A673 (cell line): ENCODE measurements around the gene B3GALT6. TPM values are rescaled to one million over a fixed set of nuclear protein-coding genes. Genes with fewer than 3 reads are reported as not detected.

ENCODE experiments used
- BruUV-seq: library from RNA; stranded (reverse); fragments of 400-500 nt; replicated peaks from 2 replicates; lab custom pipeline; 2021; lab: Mats Ljungman, UMichigan
- CTCF ChIA-PET: fragments of 300-600 bp; sonication (Branson Sonifier 250); formaldehyde crosslinking; loops from one replicate; lab custom pipeline; 2022; ENCODE audit warnings: antibody characterized with exemption; lab: Charles Lee
- POLR2A ChIA-PET: fragments of 300-600 bp; sonication (Branson Sonifier 250); formaldehyde crosslinking; loops from one replicate; lab custom pipeline; 2022; ENCODE audit warnings: antibody characterized with exemption; ENCODE audit not compliant: low non-redundant PET; lab: Charles Lee
- DNase-seq: peaks from one replicate; pipeline ENCODE4 v3.0.0-alpha.2; 2015; ENCODE audit warnings: low spot score
- H3K27ac ChIP-seq: fragments of 200-600 bp; sonication (generic); 2 replicates; pipeline ENCODE4 v1.5.1; 2016; ENCODE audit warnings: mixed run types, low read depth, mild to moderate bottlenecking, mixed read lengths, antibody characterized with exemption, low read length; ENCODE audit not compliant: poor library complexity, severe bottlenecking
- H3K27me3 ChIP-seq: fragments of 200-600 bp; sonication (generic); replicated peaks from 2 replicates; pipeline ENCODE4 v1.6.1; 2017; ENCODE audit warnings: mixed run types, low read depth, mild to moderate bottlenecking, mixed read lengths, antibody characterized with exemption, low read length; ENCODE audit not compliant: insufficient read depth, poor library complexity
- H3K36me3 ChIP-seq: fragments of 200-600 bp; sonication (generic); 2 replicates; pipeline ENCODE4 v1.6.1; 2016; ENCODE audit warnings: mixed run types, mild to moderate bottlenecking, mixed read lengths, antibody characterized with exemption, low read length; ENCODE audit not compliant: insufficient read depth, poor library complexity, severe bottlenecking
- H3K4me1 ChIP-seq: fragments of 200-600 bp; sonication (generic); 2 replicates; pipeline ENCODE4 v1.6.1; 2017; ENCODE audit warnings: mixed run types, mild to moderate bottlenecking, mixed read lengths, antibody characterized with exemption, low read length; ENCODE audit not compliant: insufficient read depth, poor library complexity, severe bottlenecking
- H3K4me3 ChIP-seq: fragments of 200-600 bp; sonication (generic); 2 replicates; pipeline ENCODE4 v1.5.1; 2016; ENCODE audit warnings: low read depth, mixed run types, mild to moderate bottlenecking, mixed read lengths, low read length; ENCODE audit not compliant: poor library complexity, severe bottlenecking
- H3K9me3 ChIP-seq: fragments of 200-600 bp; sonication (generic); 2 replicates; pipeline ENCODE4 v1.6.1; 2016; ENCODE audit warnings: mixed run types, low read depth, mild to moderate bottlenecking, mixed read lengths, antibody characterized with exemption, low read length; ENCODE audit not compliant: poor library complexity, severe bottlenecking
- CTCF ChIP-seq: fragments of 300-800, 200-600 bp; sonication (generic); conservative IDR thresholded peaks from 2 replicates; pipeline ENCODE4 v1.5.1; 2017; ENCODE audit warnings: low read depth, mild to moderate bottlenecking, antibody characterized with exemption, low read length, moderate library complexity, mixed read lengths
- EZH2 ChIP-seq: fragments of 200-600 bp; sonication (generic); IDR thresholded peaks from 2 replicates; pipeline ENCODE4 v1.6.1; 2017; ENCODE audit warnings: borderline replicate concordance, low read depth, mild to moderate bottlenecking, mixed read lengths, antibody characterized with exemption, low read length; ENCODE audit not compliant: poor library complexity, severe bottlenecking
- intact Hi-C: fragments of 100-400 bp; cut with micrococcal nuclease; formaldehyde crosslinking; loops from one replicate; pipeline ENCODE4 v1.10.0; 2022; ENCODE audit not compliant: unreplicated experiment
- total RNA-seq: library from RNA; stranded (reverse); gene quantifications from 2 replicates; pipeline ENCODE4 v1.2.3, GENCODE V29; 2021

B3GALT6 gene
- total RNA-seq, 1 experiment from 2014 or later, result 41.8 TPM

GRCh38 chr1:1236176-1236763 is 4.2 kb downstream of the B3GALT6 start:
- H3K9me3 ChIP-seq, result no peaks in the 10 kb centered on the region
- TF ChIP-seq CTCF (no peak), EZH2 (no peak)
- H3K27ac ChIP-seq, result peak overlapping the region; percentile 18
- ChIA-PET CTCF (no interaction called here), POLR2A (no interaction called here)
- H3K4me3 ChIP-seq, result no peak overlapping the region
- no peak for DNase-seq
- intact Hi-C loops, result no loop called here
- H3K36me3 ChIP-seq, result peaks cover 17% of the 10 kb centered on the region
- no TSS peak for BruUV-seq
- no peaks in the 10 kb centered on the region for H3K27me3 ChIP-seq
- peaks cover 16% of the 10 kb centered on the region for H3K4me1 ChIP-seq

GRCh38 chr1:1236945-1237873 is 5.2 kb downstream of the B3GALT6 start:
- Histone ChIP-seq H3K4me3 (no peak overlapping the region), H3K4me1 (peaks cover 16% of the 10 kb centered on the region), H3K36me3 (peaks cover 17% of the 10 kb centered on the region), H3K27me3 (no peaks in the 10 kb centered on the region), H3K27ac (peak overlapping the region; percentile 18), H3K9me3 (no peaks in the 10 kb centered on the region)
- no peak for DNase-seq
- intact Hi-C loops, result no loop called here
- ChIA-PET CTCF (no interaction called here), POLR2A (no interaction called here)
- TF ChIP-seq EZH2, result no peak
- TF ChIP-seq CTCF, result no peak
- no TSS peak for BruUV-seq

GRCh38 chr1:1237874-1238701 is 6.1 kb downstream of the B3GALT6 start:
- peaks cover 17% of the 10 kb centered on the region for H3K36me3 ChIP-seq
- no TSS peak for BruUV-seq
- H3K9me3 ChIP-seq, result no peaks in the 10 kb centered on the region
- H3K4me1 ChIP-seq, result peaks cover 10% of the 10 kb centered on the region
- intact Hi-C loops, result no loop called here
- no peak for DNase-seq
- ChIA-PET POLR2A (no interaction called here), CTCF (no interaction called here)
- H3K4me3 ChIP-seq, result no peak overlapping the region
- TF ChIP-seq EZH2 (no peak), CTCF (no peak)
- no peaks in the 10 kb centered on the region for H3K27me3 ChIP-seq
- no peak overlapping the region for H3K27ac ChIP-seq
